GM12878 (cell line): ENCODE measurements around the gene UNC13D. TPM values are rescaled to one million over a fixed set of nuclear protein-coding genes. Genes with fewer than 3 reads are reported as not detected.

Experiments used
- ATAC-seq: fragments of 200-7000 bp; cut with Tn5 transposase; 3 replicates; pipeline ENCODE4 v1.9.1; 2020; ENCODE audit warnings: mild to moderate bottlenecking, moderate library complexity
- BruUV-seq: library from RNA; stranded (reverse); fragments of 400-500 nt; replicated peaks from 2 replicates; lab custom pipeline; 2021; lab: Mats Ljungman, UMichigan
- CTCF ChIA-PET: fragments of 300-600 bp; sonication (Branson Sonifier 250); formaldehyde crosslinking; extraction: SDS; loops from one replicate; lab custom pipeline; 2021; ENCODE audit warnings: inconsistent platforms; lab: Yijun Ruan, JAX
- POLR2A ChIA-PET: fragments of 350-600 bp; formaldehyde crosslinking; extraction: SDS; loops from one replicate; lab custom pipeline; 2021; ENCODE audit warnings: inconsistent platforms; lab: Charles Lee
- RAD21 ChIA-PET: fragments of 300-600 bp; sonication (Branson Sonifier 250); formaldehyde crosslinking; loops from one replicate; lab custom pipeline; 2023; ENCODE audit warnings: antibody characterized with exemption; ENCODE audit not compliant: unreplicated experiment; lab: Charles Lee
- SMC1A ChIA-PET: fragments of 300-600 bp; sonication (Branson Sonifier 250); formaldehyde crosslinking; loops from one replicate; lab custom pipeline; 2023; ENCODE audit not compliant: unreplicated experiment, uncharacterized antibody; lab: Charles Lee
- DNase-seq: peaks from one replicate; pipeline ENCODE4 v3.0.0-alpha.2; 2011; ENCODE audit warnings: low read depth, low spot score
- FAIRE-seq: peaks from 3 replicates; lab custom pipeline; 2011; peaks lifted over from hg19 to GRCh38; lab: Jason Lieb, UNC
- H2AFZ ChIP-seq: 2 replicates; pipeline ENCODE4 v1.6.0; 2011; ENCODE audit warnings: low read depth, low read length, control low read depth; ENCODE audit not compliant: control insufficient read depth
- H3K27ac ChIP-seq: 2 replicates; pipeline ENCODE4 v1.5.1; 2011; ENCODE audit warnings: control low read depth; ENCODE audit not compliant: control insufficient read depth, insufficient read depth
- H3K27me3 ChIP-seq, 2 experiments: replicated peaks in 1 of 2; 2 replicates each; pipeline versions ENCODE4 v1.6.0 to v1.6.1; 2011; ENCODE audit warnings: low read length in 1 of 2; ENCODE audit not compliant: control insufficient read depth in 2 of 2, insufficient read depth in 2 of 2
- H3K36me3 ChIP-seq, 2 experiments: 2 replicates each; pipeline ENCODE4 v1.5.1; 2011; ENCODE audit warnings: low read length in 1 of 2; ENCODE audit not compliant: control insufficient read depth in 2 of 2, insufficient read depth in 2 of 2
- H3K4me1 ChIP-seq: 2 replicates; pipeline ENCODE4 v1.6.1; 2011; ENCODE audit warnings: mild to moderate bottlenecking, low read length, moderate library complexity, mixed read lengths; ENCODE audit not compliant: control insufficient read depth, insufficient read depth
- H3K4me2 ChIP-seq: 2 replicates; pipeline ENCODE4 v1.6.0; 2011; ENCODE audit warnings: control low read depth; ENCODE audit not compliant: control insufficient read depth, insufficient read depth
- H3K4me3 ChIP-seq: fragments of 200-600 bp; sonication (generic); 2 replicates; pipeline ENCODE4 v1.5.1; 2016
- H3K79me2 ChIP-seq: 2 replicates; pipeline ENCODE4 v1.6.0; 2011; ENCODE audit warnings: low read length; ENCODE audit not compliant: control insufficient read depth, insufficient read depth
- H3K9ac ChIP-seq: 2 replicates; pipeline ENCODE4 v1.8.0; 2011; ENCODE audit warnings: low read length, control low read depth, mixed read lengths; ENCODE audit not compliant: control insufficient read depth, insufficient read depth
- H3K9me3 ChIP-seq: replicated peaks from 3 replicates; pipeline ENCODE4 v1.5.1; 2011; ENCODE audit warnings: mild to moderate bottlenecking, low read length; ENCODE audit not compliant: control insufficient read depth, insufficient read depth
- H4K20me1 ChIP-seq: 2 replicates; pipeline ENCODE4 v1.6.0; 2011; ENCODE audit not compliant: control insufficient read depth, insufficient read depth
- EGR1 ChIP-seq, 2 experiments: IDR thresholded peaks; 1 replicate in 1 of 2; 2 replicates in 1 of 2; pipeline ENCODE4 v1.6.1; 2011 to 2012; ENCODE audit warnings: low read depth in 2 of 2, low read length in 2 of 2, borderline replicate concordance in 1 of 2, mild to moderate bottlenecking in 1 of 2, moderate library complexity in 1 of 2
- LARP7 ChIP-seq: fragments of 450-650 bp; IDR thresholded peaks from 2 replicates; pipeline ENCODE4 v1.6.1; 2017; ENCODE audit warnings: mild to moderate bottlenecking
- POLR2A ChIP-seq: IDR thresholded peaks from 2 replicates; pipeline ENCODE4 v1.6.1; 2011; ENCODE audit warnings: low read depth, mild to moderate bottlenecking, low read length
- SMARCA5 ChIP-seq: fragments of 450-650 bp; IDR thresholded peaks from 2 replicates; pipeline ENCODE4 v1.6.1; 2017; ENCODE audit warnings: mild to moderate bottlenecking
- SRF ChIP-seq, 2 experiments: IDR thresholded peaks; 2 replicates each; pipeline ENCODE4 v1.6.1; 2011; ENCODE audit warnings: low read depth in 2 of 2, low read length in 2 of 2, mild to moderate bottlenecking in 1 of 2, moderate library complexity in 1 of 2
- WRNIP1 ChIP-seq: IDR thresholded peaks from 2 replicates; pipeline ENCODE4 v1.6.1; 2011; ENCODE audit warnings: low read depth, low read length, improper control_type of control experiment, borderline replicate concordance
- ZNF24 ChIP-seq: fragments of 450-650 bp; IDR thresholded peaks from 2 replicates; pipeline ENCODE4 v1.6.1; 2017; ENCODE audit warnings: antibody characterized with exemption, mild to moderate bottlenecking
- WGBS: methylation state at CpG from one replicate; pipeline ENCODE4 v1.1.6; 2016; ENCODE audit warnings: low lambda C conversion rate; ENCODE audit not compliant: insufficient replicate concordance, insufficient coverage; ENCODE audit errors: missing lambda C conversion rate; 5-methylcytosine and 5-hydroxymethylcytosine counted together
- in situ Hi-C: fragments of 300-500 bp; cut with MboI; formaldehyde crosslinking; loops from 9 replicates; pipeline ENCODE4 v1.14.3; 2018; ENCODE audit warnings: mixed read lengths
- intact Hi-C: fragments of 100-400 bp; cut with micrococcal nuclease; formaldehyde crosslinking; loops from one replicate; pipeline ENCODE4 v1.14.2; 2022; ENCODE audit not compliant: unreplicated experiment
- polyA plus RNA-seq, 11 experiments: library from polyadenylated mRNA; depleted of rRNA in 4 of 11; unstranded in 6 of 11; stranded (reverse) in 5 of 11; fragments of >200 nt; fragmentation: Nextera tagmentation in 4 of 11; fragmentation: Illumina TruSeq in 1 of 11; extraction: Ambion mirVana in 4 of 11; extraction: Trizol in 1 of 11; gene quantifications; 1 replicate in 1 of 11; 2 replicates in 10 of 11; pipeline versions ENCODE4 v1.2.1 to v1.2.3, GENCODE V29; 2011 to 2016; ENCODE audit warnings: inconsistent platforms in 2 of 11, missing spikeins in 2 of 11, low read depth in 1 of 11
- total RNA-seq, 4 experiments: library from RNA; depleted of rRNA in 3 of 4; stranded (reverse); fragments of >200 nt in 3 of 4; fragmentation: Illumina TruSeq in 1 of 4; extraction: Trizol in 1 of 4; gene quantifications; 2 replicates each; pipeline versions ENCODE4 v1.2.1 to v1.2.3, GENCODE V29; 2013 to 2021
- TF ChIP-seq, protein P1 (sequence below): fragments of 450-650 bp; IDR thresholded peaks from 2 replicates; pipeline ENCODE4 v1.6.1; 2017; ENCODE audit warnings: mild to moderate bottlenecking, low read depth, inconsistent platforms; ENCODE audit not compliant: poor library complexity, severe bottlenecking
- TF ChIP-seq, protein P2 (sequence below): fragments of 450-650 bp; IDR thresholded peaks from 2 replicates; pipeline ENCODE4 v1.6.1; 2018; ENCODE audit warnings: mild to moderate bottlenecking, low read depth, moderate library complexity; ENCODE audit not compliant: partially characterized antibody

Gene UNC13D
- total and polyA plus RNA-seq, 10 of the 15 experiments (the other 5 are each of a cell fraction or from before 2014, with no cell fraction given), result 0.32 to 63.9 (median 25.2) TPM

DNA sequence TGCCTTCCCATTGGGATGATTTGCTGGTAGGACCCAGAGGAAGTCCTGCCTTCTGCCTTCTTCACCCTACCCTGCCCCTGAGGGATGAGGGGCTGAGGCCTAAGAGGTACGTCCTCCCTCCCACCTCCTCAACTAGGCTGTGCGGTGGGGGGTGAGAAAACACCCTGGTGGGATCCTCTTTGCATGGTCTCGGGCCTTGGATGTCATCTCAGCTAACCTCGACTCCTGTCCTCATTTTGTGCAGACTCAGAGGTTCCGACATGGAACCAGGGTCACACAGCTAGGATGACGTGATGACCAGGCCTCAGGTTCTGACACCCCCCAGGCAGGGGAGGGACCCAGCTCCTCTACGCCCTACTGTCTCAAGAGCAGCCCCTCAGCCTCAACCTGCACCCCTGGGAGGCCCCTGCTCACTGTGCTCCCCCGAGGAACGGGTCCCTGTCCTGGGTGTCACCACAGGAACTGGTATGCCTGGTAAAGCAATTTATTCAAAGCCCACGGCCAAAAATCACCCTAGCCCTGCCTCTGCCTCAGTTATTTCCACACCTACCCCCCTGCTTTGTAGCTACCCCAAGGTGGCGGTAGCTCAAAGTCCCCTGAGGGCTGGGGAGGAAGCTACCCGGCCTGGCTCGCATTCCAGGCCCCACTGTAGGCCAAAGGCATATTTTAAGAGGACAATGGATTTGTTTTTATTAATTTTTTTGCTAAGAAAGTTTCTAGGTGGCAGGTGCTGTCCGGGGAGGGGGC lies 17.5 kb downstream of the UNC13D start:
- Histone ChIP-seq H3K4me2 (no peak overlapping the region), H3K27me3 (no peaks in the 10 kb centered on the region), H3K27ac (no peak overlapping the region), H3K36me3 (peaks cover 5 to 8% of the 10 kb centered on the region in 2 experiments; a peak in 3 of 4 replicates), H3K4me1 (no peaks in the 10 kb centered on the region), H3K79me2 (no peaks in the 10 kb centered on the region), H3K9ac (no peak overlapping the region), H4K20me1 (no peaks in the 10 kb centered on the region), H2AFZ (no peak overlapping the region), H3K4me3 (no peak overlapping the region), H3K9me3 (no peaks in the 10 kb centered on the region)
- no peak for ATAC-seq
- SMC1A ChIA-PET, result interaction anchor here (1.0 to 1.4 kb wide), 6 partner anchors 8 to 73 kb away, joined by 3 to 10 read pairs (median 4); partner anchors contain the start of genes GALK1 and UNK
- no TSS peak for BruUV-seq
- in situ Hi-C loops, result no loop called here
- RAD21 ChIA-PET, result interaction anchor here (1.0 to 2.0 kb wide), 8 partner anchors 18 to 73 kb away, joined by 3 to 10 read pairs (median 4); partner anchors contain the start of genes GALK1 and UNK
- no peak for FAIRE-seq
- 84% methylated on average over 14 of the region's 14 CpGs for WGBS
- intact Hi-C loops, result no loop called here
- TF ChIP-seq LARP7, result no peak
- peak; percentile 24 for TF ChIP-seq POLR2A
- DNase-seq, result no peak
- CTCF ChIA-PET, result interaction anchor here (0.6 to 5.9 kb wide), 21 partner anchors 18 to 77 kb away, joined by 3 to 63 read pairs (median 5); partner anchors contain the start of genes GALK1 and UNK
- POLR2A ChIA-PET, result interaction anchor here (1.0 to 2.5 kb wide), 5 partner anchors 10 to 62 kb away, joined by 3 to 7 read pairs (median 3); partner anchors contain the start of genes GALK1 and UNK

DNA sequence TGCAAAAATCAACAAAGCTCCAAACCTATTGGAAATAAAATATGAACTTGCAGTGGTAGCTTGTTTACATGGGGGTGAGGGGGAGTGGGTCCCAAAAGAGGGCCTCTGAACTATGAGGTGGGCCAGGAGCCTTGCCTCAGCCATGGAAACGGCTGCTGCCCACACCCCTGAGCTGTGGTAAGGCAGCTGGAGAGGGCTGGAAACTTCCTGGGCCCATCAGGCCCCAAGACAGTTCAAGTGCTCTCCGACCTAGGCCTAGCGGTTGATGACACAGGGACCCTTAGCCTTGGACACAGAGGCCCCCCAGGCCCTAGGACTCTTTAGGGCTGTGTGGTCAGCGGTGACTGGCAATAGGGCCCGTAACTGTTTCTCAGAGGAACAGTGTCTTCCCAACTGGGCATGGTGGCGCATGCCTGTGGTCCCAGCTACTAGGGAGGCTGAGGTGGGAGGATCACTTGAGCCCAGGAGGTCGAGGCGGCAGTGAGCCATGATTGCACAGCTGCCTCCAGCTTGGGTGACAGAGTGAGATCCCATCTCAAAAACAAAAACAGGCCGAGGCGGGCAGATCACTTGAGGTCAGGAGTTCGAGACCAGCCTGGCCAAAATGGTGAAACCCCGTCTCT lies 18.3 kb downstream of the UNC13D start:
- BruUV-seq, result no TSS peak
- Histone ChIP-seq H3K4me2 (no peak overlapping the region), H3K27me3 (no peaks in the 10 kb centered on the region), H2AFZ (no peak overlapping the region), H3K4me1 (no peaks in the 10 kb centered on the region), H3K4me3 (no peak overlapping the region), H4K20me1 (no peaks in the 10 kb centered on the region), H3K36me3 (peaks cover 10% of the 10 kb centered on the region in 2 experiments; a peak in 3 of 4 replicates), H3K9me3 (no peaks in the 10 kb centered on the region), H3K9ac (no peak overlapping the region), H3K27ac (no peak overlapping the region), H3K79me2 (no peaks in the 10 kb centered on the region)
- RAD21 ChIA-PET, result interaction anchor here (0.7 to 2.0 kb wide), 7 partner anchors 16 to 72 kb away, joined by 3 to 10 read pairs (median 5); partner anchors contain the start of genes GALK1 and UNK
- FAIRE-seq (no peak), DNase-seq (no peak), ATAC-seq (no peak)
- 90% methylated on average over 11 of the region's 12 CpGs for WGBS
- intact Hi-C loops (no loop called here), in situ Hi-C loops (no loop called here)
- POLR2A ChIA-PET, result interaction anchor here (1.0 to 2.5 kb wide), 2 partner anchors 46 to 61 kb away, joined by 6 to 7 read pairs; partner anchors contain the start of gene GALK1
- SMC1A ChIA-PET, result interaction anchor here (0.5 to 1.4 kb wide), 3 partner anchors 48 to 178 kb away, joined by 3 to 4 read pairs (median 3); no protein-coding TSS in a partner anchor
- CTCF ChIA-PET, result interaction anchor here (0.6 to 5.9 kb wide), 14 partner anchors 20 to 76 kb away, joined by 3 to 63 read pairs (median 4); partner anchors contain the start of genes GALK1 and UNK
- no peak for TF ChIP-seq WRNIP1
- TF ChIP-seq, protein P1, sequence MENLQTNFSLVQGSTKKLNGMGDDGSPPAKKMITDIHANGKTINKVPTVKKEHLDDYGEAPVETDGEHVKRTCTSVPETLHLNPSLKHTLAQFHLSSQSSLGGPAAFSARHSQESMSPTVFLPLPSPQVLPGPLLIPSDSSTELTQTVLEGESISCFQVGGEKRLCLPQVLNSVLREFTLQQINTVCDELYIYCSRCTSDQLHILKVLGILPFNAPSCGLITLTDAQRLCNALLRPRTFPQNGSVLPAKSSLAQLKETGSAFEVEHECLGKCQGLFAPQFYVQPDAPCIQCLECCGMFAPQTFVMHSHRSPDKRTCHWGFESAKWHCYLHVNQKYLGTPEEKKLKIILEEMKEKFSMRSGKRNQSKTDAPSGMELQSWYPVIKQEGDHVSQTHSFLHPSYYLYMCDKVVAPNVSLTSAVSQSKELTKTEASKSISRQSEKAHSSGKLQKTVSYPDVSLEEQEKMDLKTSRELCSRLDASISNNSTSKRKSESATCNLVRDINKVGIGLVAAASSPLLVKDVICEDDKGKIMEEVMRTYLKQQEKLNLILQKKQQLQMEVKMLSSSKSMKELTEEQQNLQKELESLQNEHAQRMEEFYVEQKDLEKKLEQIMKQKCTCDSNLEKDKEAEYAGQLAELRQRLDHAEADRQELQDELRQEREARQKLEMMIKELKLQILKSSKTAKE, result no peak
- TF ChIP-seq, protein P2, sequence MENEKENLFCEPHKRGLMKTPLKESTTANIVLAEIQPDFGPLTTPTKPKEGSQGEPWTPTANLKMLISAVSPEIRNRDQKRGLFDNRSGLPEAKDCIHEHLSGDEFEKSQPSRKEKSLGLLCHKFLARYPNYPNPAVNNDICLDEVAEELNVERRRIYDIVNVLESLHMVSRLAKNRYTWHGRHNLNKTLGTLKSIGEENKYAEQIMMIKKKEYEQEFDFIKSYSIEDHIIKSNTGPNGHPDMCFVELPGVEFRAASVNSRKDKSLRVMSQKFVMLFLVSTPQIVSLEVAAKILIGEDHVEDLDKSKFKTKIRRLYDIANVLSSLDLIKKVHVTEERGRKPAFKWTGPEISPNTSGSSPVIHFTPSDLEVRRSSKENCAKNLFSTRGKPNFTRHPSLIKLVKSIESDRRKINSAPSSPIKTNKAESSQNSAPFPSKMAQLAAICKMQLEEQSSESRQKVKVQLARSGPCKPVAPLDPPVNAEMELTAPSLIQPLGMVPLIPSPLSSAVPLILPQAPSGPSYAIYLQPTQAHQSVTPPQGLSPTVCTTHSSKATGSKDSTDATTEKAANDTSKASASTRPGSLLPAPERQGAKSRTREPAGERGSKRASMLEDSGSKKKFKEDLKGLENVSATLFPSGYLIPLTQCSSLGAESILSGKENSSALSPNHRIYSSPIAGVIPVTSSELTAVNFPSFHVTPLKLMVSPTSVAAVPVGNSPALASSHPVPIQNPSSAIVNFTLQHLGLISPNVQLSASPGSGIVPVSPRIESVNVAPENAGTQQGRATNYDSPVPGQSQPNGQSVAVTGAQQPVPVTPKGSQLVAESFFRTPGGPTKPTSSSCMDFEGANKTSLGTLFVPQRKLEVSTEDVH, result no peak
- no peak for TF ChIP-seq ZNF24
- no peak for TF ChIP-seq EGR1 (IDR thresholded peaks at IDR 0.05; ENCODE audit: borderline replicate concordance in 1 of 2, low read depth in 2 of 2, low read length in 2 of 2)
- no peak for TF ChIP-seq SRF (IDR thresholded peaks at IDR 0.05; ENCODE audit: low read depth in 2 of 2, low read length in 2 of 2)
- TF ChIP-seq SMARCA5, result no peak
